SU-DHL-6 (cell line): ENCODE measurements around the gene ANKRD34A.

Experiments
- H2AFZ ChIP-seq: fragments of 200-600 bp; sonication (generic); 2 replicates; pipeline ENCODE4 v1.6.1; 2014; ENCODE audit warnings: low read depth, mild to moderate bottlenecking, moderate library complexity, mixed read lengths, antibody characterized with exemption, low read length; ENCODE audit not compliant: severe bottlenecking
- H3F3A ChIP-seq: fragments of 200-600 bp; shearing (Covaris generic); 2 replicates; pipeline ENCODE4 v1.6.0; 2016; ENCODE audit warnings: antibody characterized with exemption, mild to moderate bottlenecking; ENCODE audit not compliant: insufficient read depth
- H3K27ac ChIP-seq: fragments of 200-600 bp; sonication (generic); 2 replicates; pipeline ENCODE4 v1.5.1; 2016; ENCODE audit warnings: low read depth, mild to moderate bottlenecking, low read length, moderate library complexity, mixed read lengths
- H3K27me3 ChIP-seq: fragments of 200-600 bp; sonication (generic), shearing (Covaris generic); 2 replicates; pipeline ENCODE4 v1.6.0; 2014; ENCODE audit warnings: mild to moderate bottlenecking, low read length
- H3K36me3 ChIP-seq: fragments of 200-600 bp; sonication (generic); 2 replicates; pipeline ENCODE4 v1.6.1; 2014; ENCODE audit warnings: mild to moderate bottlenecking, low read length, mixed read lengths
- H3K4me2 ChIP-seq: fragments of 300-600, 200-600 bp; shearing (Covaris generic), sonication (generic); 2 replicates; pipeline ENCODE4 v1.6.0; 2014; ENCODE audit warnings: low read length, low read depth, mild to moderate bottlenecking; ENCODE audit not compliant: poor library complexity, severe bottlenecking
- H3K4me3 ChIP-seq: fragments of 200-600 bp; sonication (generic); 2 replicates; pipeline ENCODE4 v1.5.1; 2014; ENCODE audit warnings: antibody characterized with exemption, low read length, mild to moderate bottlenecking, mixed read lengths; ENCODE audit not compliant: insufficient read depth, poor library complexity, severe bottlenecking
- H3K79me2 ChIP-seq: fragments of 200-600 bp; sonication (generic); 2 replicates; pipeline ENCODE4 v1.6.1; 2014; ENCODE audit warnings: mild to moderate bottlenecking, low read length, moderate library complexity; ENCODE audit not compliant: insufficient read depth
- H3K9ac ChIP-seq: fragments of 200-600 bp; sonication (generic); 2 replicates; pipeline ENCODE4 v1.7.0; 2014; ENCODE audit warnings: mild to moderate bottlenecking, low read length
- H3K9me2 ChIP-seq: fragments of 200-600 bp; sonication (generic); replicated peaks from 2 replicates; pipeline ENCODE4 v1.6.1; 2014; ENCODE audit warnings: low read length; ENCODE audit not compliant: insufficient read depth
- H3K9me3 ChIP-seq: fragments of 200-600 bp; sonication (generic); 2 replicates; pipeline ENCODE4 v1.6.1; 2014; ENCODE audit warnings: low read length, mixed read lengths; ENCODE audit not compliant: insufficient read depth
- H4K20me1 ChIP-seq: fragments of 200-600 bp; sonication (generic); 2 replicates; pipeline ENCODE4 v1.6.1; 2014; ENCODE audit warnings: low read depth, mild to moderate bottlenecking, antibody characterized with exemption, low read length, moderate library complexity, mixed read lengths
- CTCF ChIP-seq: fragments of 200-600 bp; sonication (generic); IDR thresholded peaks from one replicate; pipeline ENCODE4 v1.5.1; 2017; ENCODE audit warnings: antibody characterized with exemption, mild to moderate bottlenecking, low read length, moderate library complexity; ENCODE audit not compliant: insufficient read depth, poor library complexity, severe bottlenecking
- EZH2phosphoT487 ChIP-seq: fragments of 200-600 bp; sonication (generic), shearing (Covaris generic); conservative IDR thresholded peaks from 2 replicates; pipeline ENCODE4 v1.6.1; 2018; ENCODE audit warnings: mild to moderate bottlenecking, antibody characterized with exemption, low read length, moderate library complexity, mixed read lengths

ANKRD34A gene

DNA sequence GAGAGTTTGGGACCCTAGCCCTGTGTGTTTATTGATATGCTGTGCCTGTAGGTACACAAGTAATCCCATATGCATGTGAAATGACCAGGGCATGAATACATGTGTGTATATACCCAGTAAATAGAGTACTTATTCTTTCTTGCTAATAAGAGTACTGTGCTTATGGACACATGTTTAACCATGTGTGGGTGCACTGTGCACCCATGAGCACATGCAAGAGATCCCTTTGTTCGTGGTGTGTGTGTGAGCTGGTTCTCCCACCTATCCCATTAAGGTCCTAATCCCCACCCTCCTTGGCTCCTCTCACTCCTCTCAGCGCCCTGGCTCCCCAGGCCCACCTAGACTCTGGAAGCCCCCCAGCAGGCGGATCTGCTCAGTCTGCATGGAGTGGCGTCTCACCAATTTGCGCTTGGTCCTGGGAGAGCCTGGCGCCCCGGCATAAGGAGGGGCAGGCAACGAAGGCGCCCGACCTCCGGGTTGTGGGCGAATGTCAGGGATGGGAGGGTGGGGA is 4.4 kb downstream of the ANKRD34A start:
- peak overlapping the region; percentile 58 for H3K4me3 ChIP-seq
- peaks cover 38% of the 10 kb centered on the region; the same call in 1 of the 2 replicates for H3F3A ChIP-seq
- no peaks in the 10 kb centered on the region for H3K27me3 ChIP-seq
- no peaks in the 10 kb centered on the region for H3K9me2 ChIP-seq
- H3K36me3 ChIP-seq, result no peaks in the 10 kb centered on the region
- TF ChIP-seq EZH2phosphoT487 (no peak), CTCF (no peak)
- H3K4me2 ChIP-seq, result peak overlapping the region; percentile 71
- H2AFZ ChIP-seq, result peak overlapping the region; percentile 92
- no peaks in the 10 kb centered on the region for H4K20me1 ChIP-seq
- no peak overlapping the region for H3K27ac ChIP-seq
- H3K79me2 ChIP-seq, result no peaks in the 10 kb centered on the region
- H3K9ac ChIP-seq, result peak overlapping the region; percentile 53; the same call in 1 of the 2 replicates
- H3K9me3 ChIP-seq, result no peaks in the 10 kb centered on the region

DNA sequence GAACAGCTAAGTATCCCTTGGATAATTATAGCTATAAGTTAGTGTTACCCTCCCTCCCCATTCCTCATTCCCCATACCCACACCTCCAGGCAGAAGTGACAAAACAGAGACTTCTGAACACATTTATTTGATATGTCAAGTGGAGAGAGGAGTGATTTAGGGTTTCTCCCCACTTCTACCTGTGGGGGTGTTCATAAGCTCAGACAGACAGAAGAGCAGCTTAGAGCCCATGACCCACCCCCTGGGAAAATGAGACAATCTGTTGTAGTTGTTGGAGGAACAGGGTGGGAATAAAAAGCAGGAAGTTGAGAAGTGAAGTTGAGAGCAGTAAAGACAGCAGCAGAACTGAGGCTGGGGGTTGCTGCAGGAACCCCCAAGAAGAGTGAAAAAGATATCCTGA is 5.0 kb downstream of the ANKRD34A start:
- no peak overlapping the region for H3K27ac ChIP-seq
- TF ChIP-seq EZH2phosphoT487 (no peak), CTCF (no peak)
- H3F3A ChIP-seq, result peaks cover 38% of the 10 kb centered on the region; the same call in 1 of the 2 replicates
- H3K36me3 ChIP-seq, result no peaks in the 10 kb centered on the region
- H3K4me2 ChIP-seq, result no peak overlapping the region
- H3K9me2 ChIP-seq, result no peaks in the 10 kb centered on the region
- H2AFZ ChIP-seq, result no peak overlapping the region
- no peak overlapping the region for H3K9ac ChIP-seq
- no peak overlapping the region for H3K4me3 ChIP-seq
- H3K79me2 ChIP-seq, result no peaks in the 10 kb centered on the region
- H4K20me1 ChIP-seq, result no peaks in the 10 kb centered on the region
- no peaks in the 10 kb centered on the region for H3K9me3 ChIP-seq
- no peaks in the 10 kb centered on the region for H3K27me3 ChIP-seq

- no peaks in the 10 kb centered on the region for H3K36me3 ChIP-seq
- H3K79me2 ChIP-seq, result no peaks in the 10 kb centered on the region
- no peaks in the 10 kb centered on the region for H4K20me1 ChIP-seq
- no peaks in the 10 kb centered on the region for H3K9me2 ChIP-seq
- H3K27ac ChIP-seq, result no peak overlapping the region
- no peaks in the 10 kb centered on the region for H3K27me3 ChIP-seq
- peak overlapping the region; percentile 70; the same call in 1 of the 2 replicates for H3K9ac ChIP-seq
- peak overlapping the region; percentile 83 for H3K4me2 ChIP-seq
- TF ChIP-seq EZH2phosphoT487 (no peak), CTCF (no peak)
- peaks cover 38% of the 10 kb centered on the region; the same call in 1 of the 2 replicates for H3F3A ChIP-seq
- H2AFZ ChIP-seq, result no peak overlapping the region
- H3K4me3 ChIP-seq, result peak overlapping the region; percentile 30
- no peaks in the 10 kb centered on the region for H3K9me3 ChIP-seq
These were observed 5.6 kb downstream of the ANKRD34A start for GRCh38 chr1:145958734-145959133.
